Colon (tissue), 2 donors: ENCODE data around the gene HOXD12.

Source experiments
- FAIRE-seq: peaks from 2 replicates; lab custom pipeline; 2012; peaks lifted over from hg19 to GRCh38; lab: Jason Lieb, UNC
- donor health status: control.
- donor health status: control.

The HOXD12 gene

DNA sequence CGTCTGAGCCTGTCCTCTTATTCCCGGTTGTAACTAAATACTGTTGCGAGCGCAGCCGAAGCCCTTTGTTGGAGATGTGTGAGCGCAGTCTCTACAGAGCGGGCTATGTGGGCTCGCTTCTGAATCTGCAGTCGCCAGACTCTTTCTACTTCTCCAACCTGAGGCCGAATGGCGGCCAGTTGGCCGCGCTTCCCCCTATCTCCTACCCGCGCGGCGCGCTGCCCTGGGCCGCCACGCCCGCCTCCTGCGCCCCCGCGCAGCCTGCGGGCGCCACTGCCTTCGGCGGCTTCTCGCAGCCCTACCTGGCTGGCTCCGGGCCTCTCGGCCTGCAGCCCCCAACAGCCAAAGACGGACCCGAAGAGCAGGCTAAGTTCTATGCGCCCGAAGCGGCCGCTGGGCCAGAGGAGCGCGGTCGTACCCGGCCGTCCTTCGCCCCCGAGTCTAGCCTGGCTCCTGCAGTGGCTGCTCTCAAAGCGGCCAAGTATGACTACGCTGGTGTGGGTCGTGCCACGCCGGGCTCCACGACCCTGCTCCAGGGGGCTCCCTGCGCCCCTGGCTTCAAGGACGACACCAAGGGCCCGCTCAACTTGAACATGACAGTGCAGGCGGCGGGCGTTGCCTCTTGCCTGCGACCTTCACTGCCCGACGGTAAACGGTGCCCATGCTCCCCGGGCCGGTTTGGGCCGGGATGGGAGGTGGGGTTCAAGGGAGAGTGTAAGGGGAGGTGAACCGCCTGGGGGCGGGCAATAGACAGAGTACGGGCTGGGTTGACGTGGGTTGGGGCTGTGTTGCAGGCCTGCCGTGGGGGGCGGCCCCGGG, at the start of gene HOXD12:
Gene HOXD12 (plus strand): TSS at position 68 of the 819 bp plus-strand sequence. CDS start 7 bp downstream, at position 75.
- FAIRE-seq: no peak

- no peak for FAIRE-seq
Measured at GRCh38 chr2:176056406-176056805, 43.2 kb upstream of the HOXD12 start.

DNA sequence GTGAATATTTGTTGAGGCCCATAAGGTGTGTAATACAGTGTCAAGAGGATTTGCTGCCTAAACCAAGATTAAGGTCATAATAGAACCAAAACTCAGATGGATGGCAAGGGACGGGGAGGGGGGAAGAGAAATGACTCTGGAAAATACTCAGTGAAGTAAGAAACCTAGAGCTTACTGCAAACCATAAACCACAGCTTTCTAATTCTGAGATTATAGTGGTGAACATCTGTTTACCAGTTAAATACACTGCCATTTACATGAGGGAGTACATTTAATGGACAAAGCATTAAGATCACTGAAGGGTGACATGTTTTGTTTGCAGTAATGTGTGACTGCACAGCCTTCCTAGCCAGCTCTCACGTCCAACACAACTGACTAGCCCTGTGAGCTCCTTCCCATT, 35.6 kb upstream of the HOXD12 start:
- FAIRE-seq: no peak

GRCh38 chr2:176066645-176067588, 32.7 kb upstream of the HOXD12 start:
- no peak for FAIRE-seq

DNA sequence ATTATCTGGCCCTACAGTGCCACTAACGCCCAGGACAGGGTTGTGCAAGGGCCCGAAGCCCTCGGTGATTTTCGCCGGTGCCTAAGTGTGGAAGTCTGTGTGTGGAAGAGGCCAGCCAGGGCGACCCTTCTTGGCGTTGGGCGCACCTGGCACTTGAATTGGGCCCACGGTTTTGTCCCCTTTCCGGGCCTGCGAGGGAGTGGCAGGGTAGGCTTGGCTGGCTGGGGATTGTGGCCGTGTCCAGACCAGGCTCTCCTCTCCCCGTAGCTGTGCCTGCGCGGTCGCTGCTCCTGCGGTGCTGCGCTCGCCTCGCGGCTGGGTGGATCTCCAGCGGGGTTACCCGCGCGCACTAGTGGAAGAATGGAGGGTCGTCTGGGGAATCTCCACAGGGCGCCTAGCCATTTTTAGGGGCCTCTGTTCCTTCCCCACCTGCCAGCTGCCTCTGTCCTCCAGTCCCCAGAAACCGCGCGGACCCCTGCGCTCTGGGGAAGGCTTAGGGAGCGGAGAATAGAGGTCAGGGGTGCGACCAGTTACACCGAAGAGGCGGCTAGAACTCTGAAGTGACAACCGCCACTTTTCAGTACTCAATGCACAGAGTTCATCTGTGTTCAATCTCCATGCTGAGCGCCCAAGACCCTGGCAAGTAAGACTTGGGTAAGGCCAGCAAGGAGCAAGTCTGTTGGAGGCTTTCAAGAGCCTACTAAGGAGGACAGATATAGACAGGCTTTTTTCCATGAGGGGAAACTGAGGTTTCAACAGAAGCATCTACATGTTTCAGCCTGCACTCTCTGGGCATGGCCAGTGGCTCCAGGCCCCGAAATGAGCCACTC, 31.8 kb upstream of the HOXD12 start:
- FAIRE-seq: no peak

DNA sequence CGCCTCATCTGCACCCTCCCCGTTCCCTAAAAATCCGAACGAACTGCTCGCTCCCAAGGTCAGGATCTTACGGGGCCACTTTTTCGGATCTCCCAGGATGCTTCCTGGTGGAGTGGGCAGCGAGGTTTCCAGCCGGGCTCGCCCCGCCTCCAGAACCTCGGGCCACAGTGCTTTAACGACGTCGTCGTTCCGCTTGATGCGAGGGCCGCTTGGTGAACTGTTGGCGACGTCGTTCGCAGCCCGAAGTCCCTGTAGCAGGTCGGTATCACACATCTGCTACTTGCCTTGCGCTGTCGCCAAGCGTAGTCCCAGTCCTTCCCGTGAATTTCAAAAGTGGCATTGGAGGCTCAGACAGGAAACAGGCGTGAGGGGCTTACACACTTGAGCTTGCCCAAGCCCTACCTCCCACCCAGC, 31.2 kb upstream of the HOXD12 start:
- FAIRE-seq: no peak

DNA sequence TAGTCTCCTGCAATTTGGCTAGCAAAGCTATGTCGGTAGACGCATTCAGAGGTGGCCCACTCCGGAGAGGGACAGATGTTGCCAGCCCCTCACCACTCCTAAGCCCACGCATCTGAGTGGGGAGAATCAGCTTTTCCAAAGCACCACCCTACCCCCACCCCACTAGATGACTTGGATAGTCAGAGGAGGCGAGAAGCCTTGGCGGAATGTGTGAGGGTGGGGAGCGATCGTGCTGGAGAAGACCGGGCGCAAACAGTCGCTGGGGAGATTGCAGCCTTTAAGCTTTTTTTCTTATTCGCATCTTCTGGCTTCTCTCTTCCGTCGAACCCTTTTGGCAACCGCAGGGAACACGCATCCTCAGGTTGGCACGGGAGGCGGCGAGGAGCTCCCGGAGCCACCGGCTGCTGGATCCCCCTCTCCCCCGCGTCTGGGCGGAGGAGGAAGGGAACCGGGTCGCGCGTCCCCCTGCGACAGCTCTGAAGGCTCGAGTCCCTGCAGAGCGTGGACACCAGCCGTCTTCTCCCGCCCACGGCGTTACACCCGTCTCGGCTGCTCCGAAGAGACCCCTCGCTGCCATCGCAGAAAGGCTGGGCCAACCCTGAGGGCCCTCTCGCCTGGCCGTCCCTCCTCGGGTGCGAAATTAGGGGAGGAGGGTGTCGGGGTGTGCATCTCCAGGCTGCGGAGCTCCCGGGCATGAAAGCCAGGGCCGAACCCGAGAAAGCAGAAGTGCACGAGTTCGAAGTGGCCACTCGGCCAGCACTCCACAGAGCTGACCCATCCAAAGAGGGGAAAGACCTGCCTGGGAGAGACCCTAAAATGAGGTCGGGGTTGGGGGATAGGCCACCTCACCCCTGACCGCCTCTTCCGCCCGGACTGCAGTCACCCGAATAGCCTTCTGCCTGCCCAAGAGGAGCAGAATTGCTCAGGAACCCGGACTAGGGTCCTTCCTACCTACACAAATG, 28.0 kb upstream of the HOXD12 start:
- no peak for FAIRE-seq

GRCh38 chr2:176072292-176072669, 27.3 kb upstream of the HOXD12 start:
- FAIRE-seq: no peak

DNA sequence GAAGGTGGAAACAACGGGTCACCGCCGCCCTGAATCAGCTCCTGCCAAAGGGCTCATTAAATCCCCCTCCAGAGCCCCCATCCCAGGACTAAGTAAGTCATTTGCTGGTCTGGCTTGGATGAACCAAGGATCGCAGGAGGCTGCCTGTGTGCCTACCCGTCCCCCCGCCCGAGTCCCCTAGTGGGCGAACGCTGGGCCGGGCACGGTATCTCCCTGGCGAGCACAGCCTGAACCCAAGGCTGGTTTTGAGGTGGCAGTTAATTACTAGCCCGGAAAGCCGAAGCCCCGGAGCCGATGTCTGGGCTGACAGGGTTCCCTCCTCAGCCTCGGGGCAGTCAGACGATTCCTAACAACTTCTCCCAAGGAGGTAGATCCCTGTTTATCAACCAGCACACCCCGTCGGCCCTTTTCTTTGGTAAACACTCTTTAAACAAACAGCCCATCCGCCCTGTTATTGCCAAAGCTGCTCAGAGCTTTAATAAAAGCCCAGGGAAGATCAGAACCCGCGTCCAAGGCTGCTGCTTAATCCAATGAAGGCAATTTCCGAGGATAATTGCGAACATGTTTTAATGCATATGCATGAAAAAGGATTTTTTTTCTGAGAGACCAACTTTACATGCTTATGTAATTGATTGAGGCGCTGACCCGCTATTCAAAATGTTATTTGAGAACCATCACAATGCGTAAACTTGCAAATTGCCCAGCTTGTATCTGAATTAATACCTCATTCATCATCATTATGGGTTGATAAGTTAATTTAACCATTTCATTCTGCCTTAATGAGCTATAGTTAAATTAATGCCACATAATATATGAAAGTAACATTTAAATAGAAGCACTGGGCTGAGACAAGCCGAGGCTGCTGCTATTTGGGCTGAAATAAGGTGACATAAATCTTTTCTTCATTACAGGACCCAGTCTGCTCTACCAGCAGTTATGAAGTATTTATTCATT, 26.4 kb upstream of the HOXD12 start:
- no peak for FAIRE-seq

GRCh38 chr2:176074919-176075425, 24.6 kb upstream of the HOXD12 start:
- no peak for FAIRE-seq

GRCh38 chr2:176075481-176075880, 24.1 kb upstream of the HOXD12 start:
- no peak for FAIRE-seq

DNA sequence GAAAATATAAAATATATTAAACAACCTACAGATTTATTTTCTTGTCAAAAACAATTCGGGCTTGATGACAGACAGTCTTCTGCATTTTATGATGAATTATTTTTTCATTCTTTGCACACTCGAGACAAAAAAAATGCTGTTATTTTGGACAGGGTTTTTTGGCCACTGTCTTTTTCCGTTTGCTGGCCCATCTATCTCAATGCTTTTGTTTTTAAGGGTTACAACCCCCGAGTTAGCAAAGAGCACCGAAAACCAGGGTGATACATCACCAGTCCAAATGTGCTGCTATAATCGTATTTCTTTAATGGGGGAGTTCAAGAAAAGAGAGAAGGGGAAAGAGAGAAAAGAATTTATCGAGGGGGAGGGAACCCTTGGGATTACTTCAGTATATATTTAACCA, 23.5 kb upstream of the HOXD12 start:
- no peak for FAIRE-seq

DNA sequence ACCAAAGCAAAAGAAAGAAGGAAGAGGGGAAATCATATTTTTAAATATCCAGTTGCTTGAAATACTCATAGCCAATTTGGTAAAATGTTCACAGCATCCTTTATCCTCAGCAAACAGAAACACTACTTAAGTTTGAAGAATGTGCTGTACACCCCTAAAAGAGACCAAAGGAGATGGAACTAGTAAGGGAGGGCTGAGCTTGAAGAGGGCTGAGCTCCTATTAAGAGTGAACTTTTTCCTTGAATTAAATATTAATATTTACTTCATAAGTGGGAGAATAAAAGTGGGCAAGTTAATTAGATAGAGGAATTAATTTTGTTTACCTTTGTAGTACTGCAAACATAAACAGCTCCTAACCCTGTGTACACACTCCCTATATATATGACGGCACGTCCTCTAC, 22.8 kb upstream of the HOXD12 start:
- no peak for FAIRE-seq

DNA sequence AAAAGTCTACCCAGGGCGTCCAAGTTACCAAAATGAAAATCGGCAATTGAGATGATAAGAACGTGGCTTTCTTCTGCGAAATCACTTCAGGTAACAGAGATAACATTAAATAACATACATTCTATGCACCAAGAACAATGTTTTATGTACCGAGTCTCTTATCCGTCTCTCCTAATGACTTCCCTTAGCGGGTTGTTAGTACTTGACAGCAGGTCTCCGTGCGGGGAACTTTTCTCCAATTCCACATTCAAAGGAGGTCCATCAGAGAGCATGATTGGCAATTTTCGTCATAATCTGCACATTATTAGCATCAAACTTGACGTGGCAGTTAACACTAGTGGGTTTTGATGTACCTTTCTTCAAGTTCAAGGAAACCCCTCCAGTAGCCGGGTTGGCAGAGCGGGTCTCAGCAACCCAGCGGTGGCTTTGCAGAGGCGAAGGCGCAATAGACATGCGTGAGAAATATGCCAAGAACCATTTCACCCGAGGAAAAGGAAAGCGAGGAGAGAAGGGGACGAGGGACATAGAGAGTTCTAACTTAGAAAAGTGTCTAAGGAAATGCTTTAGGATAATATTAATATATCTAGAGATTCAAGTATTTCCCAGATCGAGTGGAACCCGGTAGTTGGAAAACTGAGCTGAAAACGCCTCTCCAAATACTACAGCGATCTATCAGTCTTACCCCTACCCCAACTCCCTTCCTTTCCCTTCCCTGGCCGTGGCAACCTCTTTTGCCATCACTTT, 20.9 kb upstream of the HOXD12 start:
- no peak for FAIRE-seq

DNA sequence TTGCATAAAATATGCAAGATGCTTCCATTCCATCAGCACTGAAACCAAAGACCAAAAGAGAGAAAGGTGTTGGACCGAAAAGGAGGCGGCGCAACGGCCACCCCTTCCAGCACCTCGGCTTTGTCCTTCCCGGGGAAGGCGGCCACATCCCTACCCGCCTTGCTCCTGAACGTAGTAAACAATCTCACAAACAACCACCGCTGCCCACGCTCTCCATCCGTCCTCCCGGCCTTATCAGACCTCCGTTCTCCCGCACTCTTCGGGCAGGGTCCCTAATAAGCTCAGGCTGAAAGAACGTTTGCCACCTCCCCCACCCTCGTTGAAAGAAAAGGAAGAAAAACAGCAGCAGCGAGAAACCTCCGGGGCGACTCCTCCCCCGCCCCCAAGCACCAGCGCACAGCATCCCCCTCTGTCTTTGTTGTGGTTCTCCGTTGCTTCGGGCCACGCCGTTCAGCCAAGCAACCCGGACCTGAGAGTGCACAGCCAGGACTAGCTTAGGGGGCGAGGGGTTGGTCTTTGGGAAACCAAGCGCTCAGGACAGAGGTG, 20.2 kb upstream of the HOXD12 start:
- no peak for FAIRE-seq

GRCh38 chr2:176079831-176080539, 19.6 kb upstream of the HOXD12 start:
- FAIRE-seq: no peak

DNA sequence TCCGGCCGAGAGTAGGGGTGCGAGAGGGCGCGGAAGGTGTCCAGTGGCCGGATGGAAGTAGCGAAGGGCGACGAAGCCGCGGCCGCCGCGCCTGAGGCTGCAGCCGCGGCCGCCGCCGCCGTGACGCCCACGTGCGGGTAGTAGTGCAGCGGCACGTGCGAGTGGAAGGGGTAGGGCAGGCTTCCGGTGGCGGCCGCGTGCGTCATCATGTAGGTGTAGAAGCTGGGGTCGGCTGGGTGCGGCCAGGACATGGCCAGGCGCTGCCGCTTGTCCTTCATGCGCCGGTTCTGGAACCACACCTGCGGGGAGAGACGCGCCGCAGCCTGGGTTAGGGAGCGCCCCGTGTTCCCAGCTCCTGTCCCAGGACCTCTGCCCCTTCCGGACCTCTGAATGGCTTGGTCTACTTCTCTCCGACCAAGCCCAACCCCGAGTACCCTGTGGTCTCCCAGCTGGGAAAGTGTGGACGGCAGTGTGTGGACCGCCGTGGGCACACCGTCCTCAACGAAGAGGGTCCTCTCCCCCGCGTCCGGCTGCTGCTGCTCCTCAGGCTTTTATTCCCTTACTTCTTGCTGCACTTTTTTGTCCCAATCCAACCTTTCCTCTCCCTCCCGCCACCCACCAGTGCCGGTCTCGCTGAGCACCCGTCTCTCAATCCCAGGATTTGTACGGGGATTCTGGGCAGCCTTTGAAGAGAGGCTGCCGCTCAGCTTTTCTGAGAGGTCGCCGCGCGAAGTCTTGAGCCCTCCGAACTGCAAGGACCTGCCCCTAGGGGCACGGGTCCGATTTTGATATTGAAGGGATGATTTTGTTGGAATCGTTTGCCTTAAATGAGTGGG, 18.8 kb upstream of the HOXD12 start:
- no peak for FAIRE-seq
